ENCODE measurements around the gene RAB13.

Gene RAB13

DNA sequence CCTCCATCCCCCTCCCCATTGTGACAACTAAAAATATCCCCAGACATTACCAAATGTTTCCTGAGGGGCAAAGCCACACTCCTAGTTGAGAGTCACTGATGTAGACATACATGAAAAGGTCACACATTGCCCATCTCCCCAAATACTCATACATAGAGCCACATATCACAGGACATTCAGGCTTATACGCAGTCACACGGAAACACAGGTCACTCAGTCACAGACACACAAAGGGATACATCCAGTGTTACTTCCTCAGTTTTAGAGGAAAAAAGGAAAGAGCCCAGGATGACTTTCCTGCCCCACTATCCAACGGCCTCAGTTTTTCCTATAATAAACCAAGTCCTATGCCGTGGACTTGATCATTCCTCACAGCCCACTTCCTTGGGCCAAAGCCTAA, 24.7 kb downstream of the RAB13 start:
- TF ChIP-seq, protein P1, sequence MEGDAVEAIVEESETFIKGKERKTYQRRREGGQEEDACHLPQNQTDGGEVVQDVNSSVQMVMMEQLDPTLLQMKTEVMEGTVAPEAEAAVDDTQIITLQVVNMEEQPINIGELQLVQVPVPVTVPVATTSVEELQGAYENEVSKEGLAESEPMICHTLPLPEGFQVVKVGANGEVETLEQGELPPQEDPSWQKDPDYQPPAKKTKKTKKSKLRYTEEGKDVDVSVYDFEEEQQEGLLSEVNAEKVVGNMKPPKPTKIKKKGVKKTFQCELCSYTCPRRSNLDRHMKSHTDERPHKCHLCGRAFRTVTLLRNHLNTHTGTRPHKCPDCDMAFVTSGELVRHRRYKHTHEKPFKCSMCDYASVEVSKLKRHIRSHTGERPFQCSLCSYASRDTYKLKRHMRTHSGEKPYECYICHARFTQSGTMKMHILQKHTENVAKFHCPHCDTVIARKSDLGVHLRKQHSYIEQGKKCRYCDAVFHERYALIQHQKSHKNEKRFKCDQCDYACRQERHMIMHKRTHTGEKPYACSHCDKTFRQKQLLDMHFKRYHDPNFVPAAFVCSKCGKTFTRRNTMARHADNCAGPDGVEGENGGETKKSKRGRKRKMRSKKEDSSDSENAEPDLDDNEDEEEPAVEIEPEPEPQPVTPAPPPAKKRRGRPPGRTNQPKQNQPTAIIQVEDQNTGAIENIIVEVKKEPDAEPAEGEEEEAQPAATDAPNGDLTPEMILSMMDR (IDR thresholded peaks at IDR 0.05; ENCODE audit: low read length, missing control alignments): no peak
- peak overlapping the region; percentile 87 for H3K4me3 ChIP-seq (replicated peaks; ENCODE audit: low read depth, low read length)
- no peak for DNase-seq (ENCODE audit: low read depth)

DNA sequence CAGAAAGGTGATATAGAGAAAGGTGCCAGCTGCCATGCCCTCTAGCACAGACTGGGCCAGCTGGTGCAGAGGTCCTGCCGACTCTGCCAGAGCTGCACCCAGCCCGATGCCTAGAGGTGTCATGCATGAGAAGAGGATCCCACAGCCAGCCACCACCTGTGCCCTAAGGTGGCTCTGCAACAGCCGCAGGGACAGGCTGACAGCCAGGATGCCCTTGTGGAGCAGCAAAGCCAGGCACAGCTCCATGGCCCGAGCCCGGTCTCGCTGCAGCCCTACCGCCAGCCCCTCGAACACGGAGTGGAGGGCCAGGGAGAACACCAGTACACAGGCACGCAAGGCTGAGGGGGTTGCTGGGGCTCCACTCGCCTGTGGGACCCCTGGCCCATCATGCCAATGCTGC, 25.9 kb downstream of the RAB13 start:
- H3K4me3 ChIP-seq (replicated peaks; ENCODE audit: low read depth, low read length): no peak overlapping the region
- TF ChIP-seq, protein P1 (IDR thresholded peaks at IDR 0.05; ENCODE audit: low read length, missing control alignments): no peak
- no peak for DNase-seq (ENCODE audit: low read depth)

DNA sequence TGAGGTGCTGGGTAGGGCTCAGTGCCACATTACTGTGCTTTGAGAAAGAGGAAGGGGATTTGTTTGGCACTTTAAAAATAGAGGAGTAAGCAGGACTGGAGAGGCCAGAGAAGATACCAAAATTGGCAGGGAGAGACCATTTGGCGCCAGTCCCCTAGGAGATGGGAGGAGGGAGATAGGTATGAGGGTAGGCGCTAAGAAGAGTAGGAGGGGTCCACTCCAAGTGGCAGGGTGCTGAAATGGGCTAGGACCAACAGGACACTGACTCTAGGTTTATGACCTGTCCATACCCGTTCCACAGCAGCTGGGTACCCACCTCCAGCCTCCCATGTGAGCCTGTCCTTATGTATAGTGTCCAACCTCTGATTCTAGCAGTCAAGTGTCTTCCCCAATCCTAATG, 26.7 kb downstream of the RAB13 start:
- H3K4me3 ChIP-seq (replicated peaks; ENCODE audit: low read depth, low read length): no peak overlapping the region
- DNase-seq (ENCODE audit: low read depth): no peak

DNA sequence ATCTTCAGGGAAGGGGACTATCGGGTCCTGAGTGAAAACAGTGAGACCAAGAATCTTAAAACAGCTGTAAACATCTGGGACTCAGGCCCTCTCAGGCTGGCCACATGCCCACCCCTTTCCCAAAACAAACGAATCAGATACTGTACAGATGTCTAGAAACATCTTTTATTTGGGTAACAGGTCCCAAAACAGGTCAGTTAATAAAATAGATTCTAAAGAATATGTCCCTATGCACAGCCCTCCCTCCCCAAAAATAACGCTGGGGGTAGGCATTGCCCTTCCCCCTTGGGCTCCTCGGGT, 27.2 kb downstream of the RAB13 start:
- TF ChIP-seq, protein P1 (IDR thresholded peaks at IDR 0.05; ENCODE audit: low read length, missing control alignments): no peak
- peak overlapping the region; percentile 19 for H3K4me3 ChIP-seq (replicated peaks; ENCODE audit: low read depth, low read length)
- DNase-seq (ENCODE audit: low read depth): no peak

More for the DNA sequence above, 26.7 kb downstream of the RAB13 start:
- TF ChIP-seq, protein P1 (IDR thresholded peaks at IDR 0.05; ENCODE audit: low read length, missing control alignments): no peak

DNA sequence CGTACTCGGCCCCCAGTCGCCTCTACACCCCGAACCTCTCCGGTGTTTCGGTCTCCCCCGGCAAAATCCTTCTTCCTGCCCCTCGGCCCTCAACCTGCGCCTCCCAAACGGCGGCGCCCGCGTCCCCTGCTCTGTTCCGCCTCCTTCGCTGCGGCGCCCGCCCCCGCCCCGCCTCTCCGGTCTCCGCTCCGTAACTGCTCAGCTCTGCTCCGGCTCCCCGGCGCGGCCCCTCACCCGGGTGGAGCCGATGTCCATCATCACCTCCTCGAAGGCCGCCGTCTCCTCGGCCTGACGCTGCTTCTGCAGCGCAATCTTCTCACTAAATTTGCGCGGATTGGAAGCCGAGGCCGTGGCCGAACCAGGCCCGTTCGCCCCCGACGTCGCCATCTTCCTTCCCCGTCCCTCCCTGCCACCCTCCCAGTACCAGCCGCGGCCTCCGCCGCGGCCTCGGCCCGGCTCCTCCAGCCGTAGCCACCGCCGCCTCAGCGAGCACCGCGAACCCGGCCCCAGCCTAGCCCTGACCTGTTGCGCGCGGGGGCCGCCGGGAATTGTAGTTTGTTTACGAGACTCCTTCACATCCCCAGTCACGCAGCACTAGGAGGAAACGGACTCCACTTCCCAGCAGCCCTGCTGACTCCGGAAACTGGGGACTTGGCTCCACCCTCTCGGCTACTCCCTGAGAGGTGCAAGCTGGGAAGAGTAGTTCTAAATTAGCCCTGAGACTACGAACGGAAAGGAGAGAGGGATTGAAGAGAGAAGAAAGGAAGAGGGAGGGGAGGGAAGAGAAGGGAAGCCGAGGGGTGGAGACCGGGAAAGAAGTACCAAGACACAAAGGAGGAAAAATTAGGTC, 27.8 kb downstream of the RAB13 start, which contains the start of gene CRTC2:
Gene CRTC2 (minus strand): TSS at position 502 of the 850 bp plus-strand sequence. CDS start 115 bp downstream, at position 387.
- peak; percentile 99 for DNase-seq (ENCODE audit: low read depth)
- TF ChIP-seq, protein P1 (IDR thresholded peaks at IDR 0.05; ENCODE audit: low read length, missing control alignments): no peak
- peak within 1 kb of the TSS; percentile 68 for H3K4me3 ChIP-seq (replicated peaks; ENCODE audit: low read depth, low read length)

DNA sequence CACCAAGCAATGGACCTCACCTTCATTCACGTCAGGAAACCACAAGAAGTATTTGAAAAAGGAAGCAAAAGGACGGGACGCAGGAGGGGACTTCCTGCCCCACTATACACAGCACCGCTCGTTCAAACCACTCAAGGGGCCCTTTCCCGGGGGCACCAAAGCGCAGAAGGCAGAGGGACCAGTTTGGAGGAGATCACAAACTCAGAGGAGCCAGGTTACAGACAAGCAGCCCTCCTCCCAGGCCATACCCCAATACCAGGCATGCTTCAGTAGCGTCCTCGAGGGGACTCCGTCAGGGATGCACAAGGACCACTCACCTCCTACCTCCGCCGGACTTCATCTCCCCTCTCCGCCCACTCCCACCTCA, 28.4 kb downstream of the RAB13 start:
- TF ChIP-seq, protein P1 (IDR thresholded peaks at IDR 0.05; ENCODE audit: low read length, missing control alignments): no peak
- peak overlapping the region; percentile 68 for H3K4me3 ChIP-seq (replicated peaks; ENCODE audit: low read depth, low read length)
- no peak for DNase-seq (ENCODE audit: low read depth)

Measured in fibroblast of pulmonary artery (primary cell).